ENCODE measurements around the gene LRRC1.
A peak's percentile ranks its signal among the peaks of the same experiment; 100 is the strongest.

Gene LRRC1

GRCh38 chr6:53851561-53851960, 56.8 kb downstream of the LRRC1 start:
- no peak for DNase-seq

- no peak for DNase-seq
Observed at GRCh38 chr6:53852805-53853204, 58.0 kb downstream of the LRRC1 start.

GRCh38 chr6:53854843-53855567, 60.2 kb downstream of the LRRC1 start:
- peak; percentile 43 for DNase-seq

- DNase-seq = no peak
Observed at GRCh38 chr6:53855940-53856339, 61.1 kb downstream of the LRRC1 start.

- no peak for DNase-seq
Observed at GRCh38 chr6:53857318-53858094, 62.7 kb downstream of the LRRC1 start.

GRCh38 chr6:53858196-53858595, 63.4 kb downstream of the LRRC1 start:
- no peak for DNase-seq

GRCh38 chr6:53858913-53859312, 64.1 kb downstream of the LRRC1 start:
- DNase-seq = no peak

- no peak for DNase-seq
Observed at GRCh38 chr6:53860511-53860910, 65.7 kb downstream of the LRRC1 start.

GRCh38 chr6:53861518-53861917, 66.7 kb downstream of the LRRC1 start:
- no peak for DNase-seq

- DNase-seq = no peak
Observed at GRCh38 chr6:53862662-53863462, 68.1 kb downstream of the LRRC1 start.

- DNase-seq = no peak
Observed at GRCh38 chr6:53864781-53865180, 70.0 kb downstream of the LRRC1 start.

GRCh38 chr6:53866226-53866625, 71.4 kb downstream of the LRRC1 start:
- no peak for DNase-seq

GRCh38 chr6:53868626-53869025, 73.8 kb downstream of the LRRC1 start:
- DNase-seq = no peak

GRCh38 chr6:53869964-53870363, 75.2 kb downstream of the LRRC1 start:
- DNase-seq = no peak

GRCh38 chr6:53873922-53874321, 79.1 kb downstream of the LRRC1 start:
- DNase-seq = no peak

- no peak for DNase-seq
Observed at GRCh38 chr6:53874964-53875363, 80.2 kb downstream of the LRRC1 start.

GRCh38 chr6:53877151-53877550, 82.3 kb downstream of the LRRC1 start:
- no peak for DNase-seq

- no peak for DNase-seq
Observed at GRCh38 chr6:53878808-53879207, 84.0 kb downstream of the LRRC1 start.

GRCh38 chr6:53879608-53880007, 84.8 kb downstream of the LRRC1 start:
- no peak for DNase-seq

- no peak for DNase-seq
Observed at GRCh38 chr6:53887316-53887715, 92.5 kb downstream of the LRRC1 start.

- no peak for DNase-seq
Observed at GRCh38 chr6:53888931-53889330, 94.1 kb downstream of the LRRC1 start.

- no peak for DNase-seq
Observed at GRCh38 chr6:53889365-53889764, 94.6 kb downstream of the LRRC1 start.

GRCh38 chr6:53892707-53893106, 97.9 kb downstream of the LRRC1 start:
- DNase-seq = no peak

GRCh38 chr6:53894091-53894490, 99.3 kb downstream of the LRRC1 start:
- peak; percentile 13 for DNase-seq
